ENCODE results near the gene NXT2.
"Not testable (repeated sequence)": the region's sequence is repeated elsewhere in the genome, so short reads cannot be mapped to it uniquely, and the experiment has no call there.

The NXT2 gene
- total RNA-seq = 5.8 reads per million, percentile 22 among the genes with 10 or more reads in this experiment

DNA sequence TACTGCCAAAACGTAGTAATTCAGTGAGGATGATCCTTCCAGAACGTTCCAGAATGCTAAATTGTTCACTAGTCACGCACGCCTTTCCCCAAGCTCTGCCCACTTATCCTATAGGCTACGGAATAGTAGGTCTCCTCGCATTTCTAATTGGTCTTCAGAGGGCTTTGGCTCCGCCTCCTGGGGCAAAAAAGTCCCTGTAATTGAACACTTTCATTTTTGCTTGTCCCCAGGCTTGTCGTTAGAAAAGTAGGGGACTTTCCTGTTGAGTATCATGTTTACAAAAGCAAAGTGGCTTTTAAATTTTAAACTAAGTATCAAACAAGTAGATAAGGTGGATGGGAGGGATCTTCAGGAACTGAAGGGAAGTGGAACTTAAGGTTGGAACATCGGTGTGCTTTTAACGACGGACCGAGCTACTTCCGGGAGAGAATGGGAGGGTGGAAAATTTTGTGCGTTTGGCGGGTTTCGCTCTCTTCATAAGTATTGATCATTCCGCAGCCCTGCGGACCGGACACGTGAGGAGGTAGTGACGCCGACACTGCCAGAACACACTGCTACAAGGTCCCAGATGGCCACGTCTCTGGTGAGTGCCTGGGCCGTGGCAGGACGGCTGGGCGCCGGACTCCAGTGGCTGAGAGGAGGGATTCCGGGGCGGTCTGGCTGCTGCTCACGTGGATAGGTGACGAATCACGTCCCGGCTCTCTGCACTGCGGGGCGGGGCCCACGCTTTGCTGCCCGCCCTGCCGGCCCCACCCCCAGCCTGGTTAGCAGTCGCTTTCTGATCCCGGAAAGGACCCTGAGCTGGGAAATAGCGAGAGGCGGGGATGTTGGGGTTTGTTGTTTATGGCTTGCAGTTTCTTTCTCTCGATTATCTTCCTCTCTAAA lies at the start of gene NXT2:
NXT2 (plus strand) TSS at position 406 of the 885 bp plus-strand sequence; CDS start at position 569, 163 bp downstream.
- DNase-seq = peak; percentile 80

DNA sequence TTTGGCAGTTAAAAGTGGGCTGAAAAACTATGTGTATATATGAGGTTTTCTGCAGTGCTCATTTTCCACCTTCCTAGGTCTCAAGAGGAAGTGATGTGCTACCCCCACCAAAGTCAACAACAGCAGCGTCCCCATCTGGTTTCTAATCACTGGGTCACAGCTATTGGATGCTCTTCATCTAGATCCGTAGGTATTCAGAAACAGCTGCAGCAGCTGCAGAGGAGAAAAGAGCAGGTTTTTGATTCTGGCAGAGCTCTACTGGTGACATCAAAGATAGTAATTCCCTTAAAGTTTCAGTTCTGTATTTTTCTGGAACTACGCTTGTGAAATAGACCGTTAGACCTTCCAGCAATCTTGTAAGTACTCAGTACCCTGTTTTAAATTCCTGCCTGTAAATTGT lies 49.0 kb upstream of the NXT2 start:
- no peak for DNase-seq

DNA sequence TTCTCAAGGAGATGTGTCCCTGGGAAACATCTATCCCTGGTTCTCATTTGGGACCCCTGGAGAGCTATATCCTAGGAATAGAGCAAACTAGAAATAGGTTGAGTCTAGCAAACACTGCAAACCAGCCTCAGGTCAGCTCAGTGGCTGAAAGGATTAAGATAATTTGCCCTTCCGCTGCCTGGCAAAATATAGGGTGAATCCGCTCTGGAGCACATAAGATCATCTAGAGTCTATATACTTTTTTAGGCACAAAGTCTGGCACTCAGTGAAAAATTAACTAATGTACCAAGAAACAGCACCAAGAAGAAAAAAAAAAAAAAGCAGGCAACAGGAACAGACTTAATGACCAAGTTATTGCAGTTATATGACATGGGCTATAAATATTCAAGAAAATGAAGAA lies 47.5 kb upstream of the NXT2 start:
- no peak for DNase-seq

GRCh38 chrX:109498434-109498833 lies 38.2 kb upstream of the NXT2 start:
- no peak for DNase-seq

GRCh38 chrX:109501176-109501575 lies 35.5 kb upstream of the NXT2 start:
- no peak for DNase-seq

- DNase-seq = no peak
Observed at GRCh38 chrX:109508915-109509314, 27.7 kb upstream of the NXT2 start.

DNA sequence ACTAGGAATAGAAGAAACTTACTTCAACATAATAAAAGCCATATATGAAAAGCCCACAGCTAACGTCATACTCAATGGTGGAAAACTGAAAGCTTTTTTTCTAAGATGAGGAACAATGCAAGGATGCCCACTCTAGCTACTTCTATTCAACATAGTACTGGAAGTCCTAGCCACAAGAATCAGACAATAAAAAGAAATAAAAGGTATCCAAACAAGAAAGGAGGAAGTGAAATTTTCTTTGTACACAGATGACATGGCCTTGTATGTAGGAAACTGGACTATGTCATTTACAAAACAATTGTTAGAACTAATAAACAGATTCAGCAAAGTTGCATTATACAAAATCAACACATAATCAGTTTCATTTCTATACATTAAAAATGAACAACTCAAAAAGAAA lies 25.5 kb upstream of the NXT2 start:
- DNase-seq = no peak

- no peak for DNase-seq
Observed at GRCh38 chrX:109519001-109519400, 17.6 kb upstream of the NXT2 start.

- no peak for DNase-seq
Observed at GRCh38 chrX:109533005-109533404, 3.6 kb upstream of the NXT2 start.

DNA sequence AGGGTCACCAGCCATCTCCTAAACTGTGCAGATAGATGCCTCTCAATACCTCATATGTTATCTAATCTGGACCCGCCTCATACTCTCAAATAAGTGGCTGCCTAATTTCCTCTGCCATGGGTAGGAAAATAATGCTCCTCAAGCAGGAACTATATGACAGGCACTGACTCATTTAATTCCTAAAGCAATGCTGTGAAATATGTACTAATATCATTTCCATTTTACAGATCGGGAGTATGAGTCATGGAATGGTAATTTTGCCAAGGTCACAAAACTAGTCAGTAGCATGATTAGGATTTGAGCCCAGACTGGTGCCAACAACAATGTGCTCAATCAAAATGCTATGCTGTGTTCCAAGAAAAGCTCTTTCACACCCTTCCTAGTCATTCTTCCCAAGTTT lies 3.0 kb upstream of the NXT2 start:
- no peak for DNase-seq

- no peak for DNase-seq
Observed at GRCh38 chrX:109534933-109535332, 1.7 kb upstream of the NXT2 start.

DNA sequence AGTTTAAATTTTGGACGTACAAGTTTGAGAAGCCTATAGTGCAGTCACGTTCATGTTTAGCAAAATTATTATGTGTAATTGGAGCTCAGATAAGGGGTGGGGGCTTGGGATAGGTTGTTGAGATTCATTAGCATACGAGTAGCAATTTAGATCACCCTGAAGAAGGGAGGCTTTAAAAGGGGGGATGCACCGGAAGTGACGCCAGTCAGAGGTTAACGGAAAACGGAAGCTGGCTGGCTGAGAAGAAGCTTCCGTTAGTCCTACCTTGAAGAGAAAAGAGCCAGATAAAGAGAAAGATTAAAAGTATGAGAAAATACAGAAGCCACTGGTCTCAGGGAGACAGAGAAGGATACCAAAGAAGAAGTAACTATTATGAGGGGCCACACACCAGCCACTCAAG lies 1.1 kb upstream of the NXT2 start:
- DNase-seq = no peak

- DNase-seq = no peak
Observed at GRCh38 chrX:109537324-109537665, 651 bp downstream of the NXT2 start.

DNA sequence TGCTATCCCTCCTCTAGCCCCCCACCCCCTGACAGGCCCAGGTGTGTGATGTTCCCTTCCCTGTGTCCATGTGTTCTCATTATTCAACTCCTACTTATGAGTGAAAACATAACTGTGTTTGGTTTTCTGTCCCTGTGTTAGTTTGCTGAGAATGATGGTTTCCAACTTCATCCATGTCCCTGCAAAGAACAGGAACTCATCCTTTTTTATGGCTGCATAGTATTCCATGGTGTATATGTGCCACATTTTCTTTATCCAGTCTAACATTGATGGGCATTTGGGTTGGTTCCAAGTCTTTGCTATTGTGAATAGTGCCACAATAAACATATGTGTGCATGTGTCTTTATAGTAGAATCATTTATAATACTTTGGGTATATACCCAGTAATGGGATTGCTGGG lies 2.4 kb downstream of the NXT2 start:
- not testable (repeated sequence) for DNase-seq

DNA sequence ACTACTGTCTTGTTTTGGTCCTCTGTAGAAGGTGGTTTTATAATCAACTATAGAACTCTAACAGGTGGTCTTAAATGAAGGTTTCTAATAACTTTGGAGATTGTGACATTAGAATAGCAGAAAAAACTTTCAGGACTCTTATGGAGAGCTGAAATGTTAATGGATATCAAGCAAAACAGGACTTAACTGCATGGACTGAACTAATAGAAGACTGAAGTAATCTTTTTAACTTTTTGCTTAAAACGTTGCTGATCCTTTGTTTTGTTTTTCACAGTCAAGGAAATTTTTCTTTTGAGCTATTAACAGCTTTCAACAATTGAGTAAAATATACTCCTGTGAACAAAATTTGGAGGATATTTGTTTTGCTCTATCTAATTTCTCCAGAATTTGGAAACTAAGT lies 17.2 kb downstream of the NXT2 start:
- DNase-seq = no peak

- DNase-seq = not testable (repeated sequence)
Observed at GRCh38 chrX:109576083-109576482, 39.4 kb downstream of the NXT2 start.

- no peak for DNase-seq
Observed at GRCh38 chrX:109577055-109577454, 40.4 kb downstream of the NXT2 start.

DNA sequence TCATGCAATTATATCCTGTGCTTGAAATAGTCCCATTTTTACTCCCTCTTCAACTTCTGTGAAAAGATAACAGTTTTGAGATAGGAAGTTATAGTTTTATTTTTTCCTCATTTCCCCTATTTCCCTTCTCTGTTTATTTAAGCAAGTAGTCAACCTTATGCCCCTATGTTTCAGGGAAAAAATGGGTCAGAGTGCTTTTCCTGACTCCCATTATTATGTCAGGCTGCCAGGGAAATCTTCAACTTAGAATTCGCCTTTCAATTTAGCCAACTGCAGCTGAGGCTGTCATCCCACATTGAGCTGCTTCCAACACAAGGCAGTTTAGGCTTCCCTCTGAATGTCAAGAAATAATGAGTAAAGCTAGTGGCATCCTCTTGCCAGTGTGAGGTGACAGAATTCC lies 42.3 kb downstream of the NXT2 start:
- no peak for DNase-seq

- DNase-seq = no peak
Observed at GRCh38 chrX:109585488-109585887, 48.8 kb downstream of the NXT2 start.

GRCh38 chrX:109590176-109590575 lies 53.5 kb downstream of the NXT2 start:
- no peak for DNase-seq

Measured in effector CD4-positive, alpha-beta T cell (primary cell).